Lower leg skin (tissue), 3 donors: ENCODE measurements around the gene ZNF343.

Experiments used
- CTCF ChIP-seq, 3 donors: fragments of 450-650 bp; IDR thresholded peaks; one replicate each; pipeline ENCODE4 v1.5.1; 2016; ENCODE audit warnings: antibody characterized with exemption in 3 of 3, mild to moderate bottlenecking in 3 of 3, moderate library complexity in 2 of 3
- POLR2A ChIP-seq, 2 donors: fragments of 450-650 bp; IDR thresholded peaks; one replicate each; pipeline ENCODE4 v1.6.1; 2016 to 2017; ENCODE audit warnings: antibody characterized with exemption in 2 of 2, mild to moderate bottlenecking in 1 of 2, moderate library complexity in 1 of 2

GRCh38 chr20:2462484-2462883 is 46.2 kb downstream of the ZNF343 start:
- TF ChIP-seq POLR2A (IDR thresholded peaks at IDR 0.05) (no peak), CTCF (IDR thresholded peaks at IDR 0.05) (no peak)
